ENCODE measurements around the gene MRPL20.

GRCh38 chr1:1425426-1425752 is 18.3 kb upstream of the MRPL20 start:
- TF ChIP-seq CTCF (IDR thresholded peaks at IDR 0.05) = no peak
- no peak for TF ChIP-seq POLR2A (IDR thresholded peaks at IDR 0.05)
